ENCODE data around the gene DENND1A. TPM values are rescaled to one million over a fixed set of nuclear protein-coding genes. Genes with fewer than 3 reads are reported as not detected.

Gene DENND1A
- total RNA-seq, 1 experiment from 2014 or later, result 29.7 TPM

- Histone ChIP-seq H2AFZ (ENCODE audit: low read length) (no peak overlapping the region), H3K27ac (ENCODE audit: low read length) (no peak overlapping the region), H3K9me3 (ENCODE audit: low read length) (no peaks in the 10 kb centered on the region), H3K9me2 (replicated peaks; ENCODE audit: low read length) (no peaks in the 10 kb centered on the region), H3K9ac (ENCODE audit: low read length) (no peak overlapping the region), H4K20me1 (ENCODE audit: low read length) (no peaks in the 10 kb centered on the region), H3K4me3 (ENCODE audit: low read length) (no peak overlapping the region), H3K27me3 (ENCODE audit: low read length) (no peaks in the 10 kb centered on the region), H3F3A (ENCODE audit: low read length, unreplicated experiment) (no peaks in the 10 kb centered on the region), H3K36me3 (ENCODE audit: low read depth, low read length) (no peaks in the 10 kb centered on the region), H3K4me1 (ENCODE audit: insufficient read depth, low read length) (no peaks in the 10 kb centered on the region), H3K4me2 (ENCODE audit: low read length) (no peak overlapping the region), H3K79me2 (ENCODE audit: low read length) (no peaks in the 10 kb centered on the region)
- POLR2A ChIA-PET (ENCODE audit: unreplicated experiment), result no interaction called here
- CTCF ChIA-PET, result no interaction called here
- TF ChIP-seq EZH2phosphoT487 (IDR thresholded peaks at IDR 0.05; ENCODE audit: borderline replicate concordance, low read length), result no peak
- no peak for TF ChIP-seq EZH2 (IDR thresholded peaks at IDR 0.05; ENCODE audit: low read length, unreplicated experiment)
- no peak for TF ChIP-seq CTCF (conservative IDR thresholded peaks at IDR 0.05; ENCODE audit: low read depth, low read length)
- intact Hi-C loops (cut with micrococcal nuclease), result no loop called here
- no TSS peak for BruUV-seq (replicated peaks)
- ATAC-seq (no peak), DNase-seq (no peak)
Observed at GRCh38 chr9:123470121-123470782, 459.7 kb downstream of the DENND1A start.

GRCh38 chr9:123469282-123469681, 460.6 kb downstream of the DENND1A start:
- Histone ChIP-seq H3K27ac (ENCODE audit: low read length) (no peak overlapping the region), H3K4me3 (ENCODE audit: low read length) (no peak overlapping the region), H3K9me2 (replicated peaks; ENCODE audit: low read length) (no peaks in the 10 kb centered on the region), H4K20me1 (ENCODE audit: low read length) (no peaks in the 10 kb centered on the region), H3K36me3 (ENCODE audit: low read depth, low read length) (no peaks in the 10 kb centered on the region), H3K79me2 (ENCODE audit: low read length) (no peaks in the 10 kb centered on the region), H3F3A (ENCODE audit: low read length, unreplicated experiment) (no peaks in the 10 kb centered on the region), H2AFZ (ENCODE audit: low read length) (no peak overlapping the region), H3K4me1 (ENCODE audit: insufficient read depth, low read length) (no peaks in the 10 kb centered on the region), H3K27me3 (ENCODE audit: low read length) (no peaks in the 10 kb centered on the region), H3K9ac (ENCODE audit: low read length) (no peak overlapping the region), H3K9me3 (ENCODE audit: low read length) (no peaks in the 10 kb centered on the region), H3K4me2 (ENCODE audit: low read length) (no peak overlapping the region)
- intact Hi-C loops (cut with micrococcal nuclease), result no loop called here
- no TSS peak for BruUV-seq (replicated peaks)
- TF ChIP-seq EZH2phosphoT487 (IDR thresholded peaks at IDR 0.05; ENCODE audit: borderline replicate concordance, low read length) (no peak), EZH2 (IDR thresholded peaks at IDR 0.05; ENCODE audit: low read length, unreplicated experiment) (no peak), CTCF (conservative IDR thresholded peaks at IDR 0.05; ENCODE audit: low read depth, low read length) (no peak)
- DNase-seq, result no peak
- ATAC-seq, result no peak
- CTCF ChIA-PET, result no interaction called here
- POLR2A ChIA-PET (ENCODE audit: unreplicated experiment), result no interaction called here

- no peaks in the 10 kb centered on the region for H3F3A ChIP-seq (ENCODE audit: low read length, unreplicated experiment)
- no peak for DNase-seq
- no peak overlapping the region for H3K4me2 ChIP-seq (ENCODE audit: low read length)
- H3K4me1 ChIP-seq (ENCODE audit: insufficient read depth, low read length), result no peaks in the 10 kb centered on the region
- H4K20me1 ChIP-seq (ENCODE audit: low read length), result no peaks in the 10 kb centered on the region
- no peaks in the 10 kb centered on the region for H3K9me3 ChIP-seq (ENCODE audit: low read length)
- no peak overlapping the region for H3K4me3 ChIP-seq (ENCODE audit: low read length)
- intact Hi-C loops (cut with micrococcal nuclease), result no loop called here
- no peaks in the 10 kb centered on the region for H3K9me2 ChIP-seq (replicated peaks; ENCODE audit: low read length)
- BruUV-seq (replicated peaks), result no TSS peak
- H2AFZ ChIP-seq (ENCODE audit: low read length), result no peak overlapping the region
- CTCF ChIA-PET, result no interaction called here
- H3K9ac ChIP-seq (ENCODE audit: low read length), result no peak overlapping the region
- no peaks in the 10 kb centered on the region for H3K27me3 ChIP-seq (ENCODE audit: low read length)
- POLR2A ChIA-PET (ENCODE audit: unreplicated experiment), result no interaction called here
- H3K27ac ChIP-seq (ENCODE audit: low read length), result no peak overlapping the region
- H3K79me2 ChIP-seq (ENCODE audit: low read length), result no peaks in the 10 kb centered on the region
- ATAC-seq, result no peak
- TF ChIP-seq EZH2 (IDR thresholded peaks at IDR 0.05; ENCODE audit: low read length, unreplicated experiment) (no peak), EZH2phosphoT487 (IDR thresholded peaks at IDR 0.05; ENCODE audit: borderline replicate concordance, low read length) (no peak), CTCF (conservative IDR thresholded peaks at IDR 0.05; ENCODE audit: low read depth, low read length) (no peak)
- H3K36me3 ChIP-seq (ENCODE audit: low read depth, low read length), result no peaks in the 10 kb centered on the region
Observed at GRCh38 chr9:123468541-123468940, 461.4 kb downstream of the DENND1A start.

All from PC-3 (cell line).